Activated CD4-positive, alpha-beta T cell treated with anti-CD3 and anti-CD28 coated beads, Interleukin-2, amount 10 ng/mL, durations not matched to agents 24 days and 14 days (primary cell): ENCODE data around the gene F2RL3. TPM values are rescaled to one million over a fixed set of nuclear protein-coding genes. Genes with fewer than 3 reads are reported as not detected.

Experiments used
- DNase-seq: peaks from one replicate; pipeline ENCODE4 v3.0.0; 2022
- H3K27ac Mint-ChIP-seq: one replicate; pipeline ENCODE4 v1.8.0; 2022; ENCODE audit warnings: mild to moderate bottlenecking, mixed read lengths
- H3K27me3 Mint-ChIP-seq: one replicate; pipeline ENCODE4 v1.8.0; 2022; ENCODE audit warnings: mixed read lengths
- H3K36me3 Mint-ChIP-seq: one replicate; pipeline ENCODE4 v1.8.0; 2022; ENCODE audit warnings: low read depth, mild to moderate bottlenecking, mixed read lengths
- H3K4me1 Mint-ChIP-seq: one replicate; pipeline ENCODE4 v1.8.0; 2021; ENCODE audit warnings: mixed read lengths
- H3K4me3 Mint-ChIP-seq: one replicate; pipeline ENCODE4 v1.8.0; 2022; ENCODE audit warnings: mild to moderate bottlenecking, moderate library complexity, mixed read lengths
- H3K9me3 Mint-ChIP-seq: one replicate; pipeline ENCODE4 v1.8.0; 2021; ENCODE audit warnings: mixed read lengths
- intact Hi-C: fragments of 100-400 bp; cut with micrococcal nuclease; formaldehyde crosslinking; loops from one replicate; pipeline ENCODE4 v1.15.1; 2023
- total RNA-seq: library from RNA; stranded (reverse); gene quantifications from 2 replicates; pipeline ENCODE4 v1.2.3, GENCODE V29; 2022

Gene F2RL3
- total RNA-seq, 1 donor from 2014 or later = not detected

DNA sequence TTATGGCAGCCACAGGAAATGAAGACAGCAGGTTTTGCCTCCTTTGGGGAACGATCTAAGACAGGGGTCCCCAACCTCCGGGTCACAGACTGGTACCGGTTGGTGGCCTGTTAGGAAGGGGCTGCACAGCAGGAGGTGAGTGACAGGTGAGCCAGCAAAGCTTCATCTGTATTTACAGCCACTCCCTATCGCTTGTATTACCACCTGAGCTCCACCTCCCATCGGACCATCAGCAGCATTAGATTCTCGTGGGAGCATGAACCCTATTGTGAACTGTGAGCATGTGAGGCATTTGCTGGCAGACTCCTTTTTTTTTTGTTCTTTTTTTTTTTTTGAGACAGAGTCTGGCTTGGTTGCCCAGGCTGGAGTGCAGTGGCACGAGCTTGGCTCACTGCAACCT is 22.2 kb downstream of the F2RL3 start:
- no peak for DNase-seq
- Mint-ChIP-seq H3K27ac (no peak overlapping the region), H3K27me3 (no peaks in the 10 kb centered on the region), H3K36me3 (no peaks in the 10 kb centered on the region), H3K4me3 (no peak overlapping the region), H3K9me3 (peaks cover 14% of the 10 kb centered on the region), H3K4me1 (no peaks in the 10 kb centered on the region)
- intact Hi-C loops = no loop called here

GRCh38 chr19:16912780-16913179 is 24.0 kb downstream of the F2RL3 start:
- no peaks in the 10 kb centered on the region for H3K4me1 Mint-ChIP-seq
- H3K27me3 Mint-ChIP-seq = no peaks in the 10 kb centered on the region
- no peak for DNase-seq
- peaks cover 14% of the 10 kb centered on the region for H3K9me3 Mint-ChIP-seq
- H3K27ac Mint-ChIP-seq = no peak overlapping the region
- intact Hi-C loops = no loop called here
- H3K36me3 Mint-ChIP-seq = no peaks in the 10 kb centered on the region
- no peak overlapping the region for H3K4me3 Mint-ChIP-seq

- H3K9me3 Mint-ChIP-seq = peaks cover 14% of the 10 kb centered on the region
- H3K4me3 Mint-ChIP-seq = no peak overlapping the region
- H3K4me1 Mint-ChIP-seq = no peaks in the 10 kb centered on the region
- no peak for DNase-seq
- no peaks in the 10 kb centered on the region for H3K36me3 Mint-ChIP-seq
- H3K27me3 Mint-ChIP-seq = no peaks in the 10 kb centered on the region
- intact Hi-C loops = no loop called here
- H3K27ac Mint-ChIP-seq = no peak overlapping the region
These were observed 25.6 kb downstream of the F2RL3 start for GRCh38 chr19:16914421-16914820.

DNA sequence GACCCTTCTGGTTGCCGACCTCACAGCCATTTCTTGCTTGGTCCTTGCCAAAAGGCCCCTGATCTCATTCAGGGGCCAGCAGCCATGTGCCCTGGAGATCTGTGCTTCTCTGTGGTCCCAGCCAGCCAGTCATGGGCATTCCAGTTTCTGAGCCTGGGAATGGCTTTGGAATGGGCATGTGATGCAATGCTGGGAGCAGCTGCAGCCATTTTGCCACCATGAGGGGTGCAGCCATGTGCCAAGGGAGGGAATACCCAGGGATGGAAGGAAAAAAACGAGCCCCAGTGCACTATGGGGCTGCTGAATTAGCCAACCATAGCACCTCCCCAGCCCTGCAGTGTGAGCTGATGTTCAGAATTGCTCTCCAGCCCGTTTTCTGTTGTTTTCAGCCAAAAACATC is 26.3 kb downstream of the F2RL3 start:
- H3K4me3 Mint-ChIP-seq = no peak overlapping the region
- intact Hi-C loops = no loop called here
- peaks cover 16% of the 10 kb centered on the region for H3K9me3 Mint-ChIP-seq
- no peak for DNase-seq
- H3K27ac Mint-ChIP-seq = no peak overlapping the region
- H3K36me3 Mint-ChIP-seq = no peaks in the 10 kb centered on the region
- H3K27me3 Mint-ChIP-seq = no peaks in the 10 kb centered on the region
- no peaks in the 10 kb centered on the region for H3K4me1 Mint-ChIP-seq

DNA sequence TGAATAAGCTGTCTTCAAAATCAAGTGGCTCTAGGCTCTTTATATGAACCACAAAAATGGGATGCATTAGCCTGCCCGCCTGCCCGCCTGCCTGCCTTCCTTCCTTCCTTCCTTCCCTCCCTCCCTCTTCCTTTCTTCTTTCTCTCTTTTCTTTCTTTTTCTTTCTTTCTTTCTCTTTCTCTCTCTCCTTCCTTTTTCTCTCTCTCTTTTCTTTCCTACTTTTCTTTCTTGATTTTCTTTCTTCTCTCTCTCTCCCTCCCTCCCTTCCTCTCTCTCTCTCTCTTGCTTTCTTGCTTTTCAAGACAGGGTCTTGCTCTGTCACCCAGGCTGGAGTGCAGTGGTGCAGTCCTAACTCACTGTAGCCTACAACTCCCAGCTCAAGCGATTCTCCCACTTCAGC is 26.9 kb downstream of the F2RL3 start:
- H3K4me3 Mint-ChIP-seq = no peak overlapping the region
- intact Hi-C loops = no loop called here

GRCh38 chr19:16917401-16917800 is 28.6 kb downstream of the F2RL3 start:
- intact Hi-C loops = no loop called here
- no peak overlapping the region for H3K4me3 Mint-ChIP-seq
- no peaks in the 10 kb centered on the region for H3K27me3 Mint-ChIP-seq
- H3K4me1 Mint-ChIP-seq = no peaks in the 10 kb centered on the region
- H3K9me3 Mint-ChIP-seq = peaks cover 12% of the 10 kb centered on the region
- no peak for DNase-seq
- no peak overlapping the region for H3K27ac Mint-ChIP-seq
- H3K36me3 Mint-ChIP-seq = no peaks in the 10 kb centered on the region

More for the DNA sequence above, 26.9 kb downstream of the F2RL3 start:
- Mint-ChIP-seq H3K4me1 (no peaks in the 10 kb centered on the region), H3K27ac (no peak overlapping the region), H3K36me3 (no peaks in the 10 kb centered on the region), H3K27me3 (no peaks in the 10 kb centered on the region), H3K9me3 (peaks cover 16% of the 10 kb centered on the region)
- no peak for DNase-seq

GRCh38 chr19:16919496-16919895 is 30.7 kb downstream of the F2RL3 start:
- no peaks in the 10 kb centered on the region for H3K36me3 Mint-ChIP-seq
- no peak overlapping the region for H3K4me3 Mint-ChIP-seq
- DNase-seq = no peak
- H3K27ac Mint-ChIP-seq = no peak overlapping the region
- H3K4me1 Mint-ChIP-seq = no peaks in the 10 kb centered on the region
- H3K9me3 Mint-ChIP-seq = peaks cover 3% of the 10 kb centered on the region
- no peaks in the 10 kb centered on the region for H3K27me3 Mint-ChIP-seq
- intact Hi-C loops = no loop called here

DNA sequence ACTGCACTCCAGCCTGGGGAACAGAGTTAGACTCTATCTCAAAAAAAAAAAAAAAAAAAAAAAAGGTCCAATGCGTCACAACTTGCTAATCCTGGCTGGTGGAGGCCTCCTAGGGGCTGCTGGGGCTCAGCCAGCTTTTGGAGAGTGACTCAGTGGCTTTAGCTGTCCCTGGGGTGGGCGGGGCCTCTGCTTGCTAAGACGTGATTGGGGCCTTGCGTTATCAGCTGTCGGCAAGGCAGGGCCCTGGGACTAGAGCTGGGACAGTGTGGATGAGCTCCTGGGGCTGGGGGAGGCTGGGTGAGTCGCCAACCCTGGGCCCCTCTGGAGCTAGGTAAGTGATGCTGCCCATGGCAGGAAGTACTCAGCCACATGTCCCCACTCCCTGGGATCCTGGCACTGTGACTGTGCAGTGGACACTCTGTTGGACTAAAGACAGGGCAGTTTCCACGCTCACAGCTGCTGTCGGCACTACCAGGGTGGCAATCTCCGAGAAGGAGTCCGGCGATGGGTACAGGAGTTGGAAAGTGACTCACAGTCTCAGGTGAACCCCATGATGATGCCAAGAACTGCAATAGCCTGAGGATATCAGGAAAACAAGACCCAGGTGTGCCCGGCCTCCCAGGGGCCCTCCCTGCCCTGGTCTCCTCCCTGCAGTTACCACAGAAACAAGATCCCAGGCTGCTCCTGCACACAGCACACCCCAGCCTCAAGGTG is 32.2 kb downstream of the F2RL3 start:
- Mint-ChIP-seq H3K4me3 (no peak overlapping the region), H3K9me3 (peaks cover 9% of the 10 kb centered on the region), H3K27ac (no peak overlapping the region), H3K4me1 (no peaks in the 10 kb centered on the region), H3K27me3 (no peaks in the 10 kb centered on the region), H3K36me3 (no peaks in the 10 kb centered on the region)
- intact Hi-C loops = no loop called here
- DNase-seq = no peak

- intact Hi-C loops = no loop called here
- peaks cover 15% of the 10 kb centered on the region for H3K9me3 Mint-ChIP-seq
- H3K27ac Mint-ChIP-seq = no peak overlapping the region
- H3K4me3 Mint-ChIP-seq = no peak overlapping the region
- no peaks in the 10 kb centered on the region for H3K27me3 Mint-ChIP-seq
- no peaks in the 10 kb centered on the region for H3K4me1 Mint-ChIP-seq
- DNase-seq = no peak
- no peaks in the 10 kb centered on the region for H3K36me3 Mint-ChIP-seq
These were observed 33.2 kb downstream of the F2RL3 start for GRCh38 chr19:16921766-16922591.

- H3K27me3 Mint-ChIP-seq = no peaks in the 10 kb centered on the region
- no peaks in the 10 kb centered on the region for H3K4me1 Mint-ChIP-seq
- H3K36me3 Mint-ChIP-seq = no peaks in the 10 kb centered on the region
- intact Hi-C loops = no loop called here
- H3K9me3 Mint-ChIP-seq = peaks cover 19% of the 10 kb centered on the region
- no peak overlapping the region for H3K4me3 Mint-ChIP-seq
- no peak overlapping the region for H3K27ac Mint-ChIP-seq
- no peak for DNase-seq
These were observed 33.8 kb downstream of the F2RL3 start for GRCh38 chr19:16922592-16922934.

DNA sequence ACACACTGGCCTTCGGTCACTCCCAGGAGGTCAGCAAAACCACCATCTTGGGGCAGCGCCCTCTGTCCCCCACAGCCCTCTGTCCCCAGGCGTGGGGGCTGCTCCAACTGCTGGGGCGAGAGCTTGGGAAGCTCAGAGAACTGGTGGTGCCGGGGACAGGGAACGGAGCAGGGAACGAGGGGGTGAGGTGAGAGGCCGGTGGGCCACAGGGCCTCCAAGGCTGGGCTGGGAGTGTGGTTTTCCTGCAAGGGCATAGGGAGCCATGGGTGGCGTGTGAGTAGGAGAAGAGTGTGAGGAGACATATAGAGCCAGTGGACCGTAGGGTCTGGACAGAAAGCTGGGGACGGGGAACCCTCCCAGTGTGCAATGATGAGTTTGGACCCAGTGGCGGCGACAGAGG is 34.1 kb downstream of the F2RL3 start:
- intact Hi-C loops = no loop called here
- no peak overlapping the region for H3K27ac Mint-ChIP-seq
- no peak for DNase-seq
- no peaks in the 10 kb centered on the region for H3K4me1 Mint-ChIP-seq
- H3K36me3 Mint-ChIP-seq = no peaks in the 10 kb centered on the region
- H3K27me3 Mint-ChIP-seq = no peaks in the 10 kb centered on the region
- peaks cover 20% of the 10 kb centered on the region for H3K9me3 Mint-ChIP-seq
- H3K4me3 Mint-ChIP-seq = no peak overlapping the region

GRCh38 chr19:16927883-16928282 is 39.1 kb downstream of the F2RL3 start:
- no peaks in the 10 kb centered on the region for H3K27me3 Mint-ChIP-seq
- no peak for DNase-seq
- H3K27ac Mint-ChIP-seq = no peak overlapping the region
- H3K9me3 Mint-ChIP-seq = peaks cover 26% of the 10 kb centered on the region
- intact Hi-C loops = no loop called here
- no peaks in the 10 kb centered on the region for H3K4me1 Mint-ChIP-seq
- no peaks in the 10 kb centered on the region for H3K36me3 Mint-ChIP-seq
- no peak overlapping the region for H3K4me3 Mint-ChIP-seq

DNA sequence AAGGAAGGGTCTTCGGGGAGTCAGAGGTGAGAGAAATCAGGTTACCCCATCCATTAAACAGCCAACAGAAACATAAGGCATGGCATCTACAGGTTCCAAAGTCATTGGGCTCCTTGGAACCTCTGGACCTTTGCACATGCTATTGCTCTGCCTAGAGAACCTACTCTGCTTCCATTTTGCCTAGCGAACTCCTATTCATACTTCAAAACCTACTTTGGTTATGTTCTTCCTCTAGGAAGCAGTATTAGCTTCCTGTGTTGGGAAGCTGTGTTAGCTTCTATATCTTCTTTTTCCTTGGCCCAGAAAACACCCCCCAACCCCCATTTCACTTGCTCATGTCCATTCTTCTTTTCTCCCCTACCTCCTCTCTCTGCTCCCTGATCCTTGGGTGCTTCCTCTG is 39.6 kb downstream of the F2RL3 start:
- intact Hi-C loops = no loop called here
- no peaks in the 10 kb centered on the region for H3K36me3 Mint-ChIP-seq
- H3K4me1 Mint-ChIP-seq = no peaks in the 10 kb centered on the region
- H3K27ac Mint-ChIP-seq = no peak overlapping the region
- H3K9me3 Mint-ChIP-seq = peaks cover 27% of the 10 kb centered on the region
- H3K27me3 Mint-ChIP-seq = peaks cover 2% of the 10 kb centered on the region
- no peak overlapping the region for H3K4me3 Mint-ChIP-seq
- DNase-seq = no peak

GRCh38 chr19:16928916-16929315 is 40.1 kb downstream of the F2RL3 start:
- no peak overlapping the region for H3K4me3 Mint-ChIP-seq
- no peak overlapping the region for H3K27ac Mint-ChIP-seq
- H3K27me3 Mint-ChIP-seq = peaks cover 2% of the 10 kb centered on the region
- H3K9me3 Mint-ChIP-seq = peaks cover 33% of the 10 kb centered on the region
- no peak for DNase-seq
- H3K4me1 Mint-ChIP-seq = no peaks in the 10 kb centered on the region
- H3K36me3 Mint-ChIP-seq = no peaks in the 10 kb centered on the region
- intact Hi-C loops = no loop called here
